Activated naive CD8-positive, alpha-beta T cell treated with anti-CD3 and anti-CD28 coated beads, Interleukin-2, amount 10 ng/mL, durations not matched to agents 7 days and 5 days (primary cell): Measurements from ENCODE around the gene TTLL11. TPM values are rescaled to one million over a fixed set of nuclear protein-coding genes. Genes with fewer than 3 reads are reported as not detected.

Experiments used
- ATAC-seq: fragments of 150-1000 bp; cut with Tn5 transposase; one replicate; pipeline ENCODE4 v1.10.0; 2021; ENCODE audit warnings: low read depth, moderate library complexity
- POLR2A ChIA-PET: fragments of 350-600 bp; sonication (Branson Sonifier 250); formaldehyde crosslinking; loops from one replicate; lab custom pipeline; 2021; ENCODE audit warnings: antibody characterized with exemption; lab: Charles Lee
- DNase-seq: peaks from one replicate; pipeline ENCODE4 v3.0.0; 2021
- H3K27ac Mint-ChIP-seq: one replicate; pipeline ENCODE4 v1.8.0; 2022; ENCODE audit warnings: mild to moderate bottlenecking, mixed read lengths
- H3K27me3 Mint-ChIP-seq: one replicate; pipeline ENCODE4 v1.8.0; 2022; ENCODE audit warnings: mild to moderate bottlenecking, moderate library complexity, mixed read lengths
- H3K36me3 Mint-ChIP-seq: one replicate; pipeline ENCODE4 v1.8.0; 2021; ENCODE audit warnings: mild to moderate bottlenecking, mixed read lengths
- H3K4me1 Mint-ChIP-seq: one replicate; pipeline ENCODE4 v1.8.0; 2021; ENCODE audit warnings: mixed read lengths
- H3K4me3 Mint-ChIP-seq: one replicate; pipeline ENCODE4 v1.8.0; 2022; ENCODE audit warnings: mild to moderate bottlenecking, moderate library complexity, mixed read lengths
- H3K9me3 Mint-ChIP-seq: one replicate; pipeline ENCODE4 v1.8.0; 2021; ENCODE audit warnings: mixed read lengths
- total RNA-seq, 2 experiments: library from RNA; stranded (reverse); gene quantifications; one replicate each; pipeline ENCODE4 v1.2.3, GENCODE V29; 2021

TTLL11 gene
- total RNA-seq, 2 experiments from 2014 or later: 3.9 to 4.1 TPM

DNA sequence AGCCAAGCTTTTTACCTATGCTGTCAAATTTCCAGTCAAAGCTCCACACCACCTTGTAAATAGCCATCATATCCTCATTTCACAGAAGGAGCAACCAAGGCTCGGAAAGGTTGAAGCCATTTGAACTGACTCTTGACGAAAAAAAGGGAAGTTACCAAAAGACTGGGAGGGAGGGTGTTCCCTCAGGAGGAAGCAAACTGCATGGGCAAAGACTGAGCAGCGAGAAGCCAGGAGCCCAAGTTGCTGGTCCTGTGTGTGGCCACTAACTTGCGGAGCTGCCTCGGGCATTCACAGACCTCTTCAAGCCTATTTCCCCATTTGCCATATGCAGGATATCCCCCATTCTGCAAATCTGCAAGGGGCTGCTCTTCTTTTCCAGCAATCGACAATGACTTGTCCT is 37.4 kb downstream of the TTLL11 start:
- no peak overlapping the region for H3K27ac Mint-ChIP-seq
- no peak overlapping the region for H3K4me3 Mint-ChIP-seq
- POLR2A ChIA-PET: no interaction called here
- H3K27me3 Mint-ChIP-seq: peaks cover 4% of the 10 kb centered on the region
- no peaks in the 10 kb centered on the region for H3K36me3 Mint-ChIP-seq
- DNase-seq: no peak
- H3K4me1 Mint-ChIP-seq: peaks cover 7% of the 10 kb centered on the region
- no peaks in the 10 kb centered on the region for H3K9me3 Mint-ChIP-seq
- ATAC-seq: no peak

- H3K4me1 Mint-ChIP-seq: peaks cover 7% of the 10 kb centered on the region
These were observed 39.3 kb downstream of the TTLL11 start for GRCh38 chr9:122053567-122054350.

DNA sequence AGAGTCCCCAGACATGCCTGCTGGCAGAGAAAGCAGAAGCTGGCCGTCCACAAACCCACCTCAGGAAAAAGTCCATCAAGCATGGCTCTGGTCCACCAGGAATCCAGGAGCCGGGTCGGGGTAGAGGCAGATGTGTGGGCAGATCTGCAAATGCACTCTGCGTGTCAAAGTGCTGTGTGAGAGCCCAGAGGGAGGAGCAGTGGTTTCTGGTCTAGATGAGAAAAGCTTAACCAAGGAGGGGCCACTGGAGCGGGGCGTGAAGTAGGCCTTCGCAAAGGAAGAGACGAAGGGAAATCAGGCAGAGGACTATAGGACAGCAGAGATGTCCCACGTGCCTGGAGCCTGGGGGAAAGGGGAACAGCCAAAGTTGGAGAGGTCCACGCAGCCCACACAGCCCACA is 40.0 kb downstream of the TTLL11 start:
- H3K36me3 Mint-ChIP-seq: no peaks in the 10 kb centered on the region
- H3K27ac Mint-ChIP-seq: no peak overlapping the region
- H3K9me3 Mint-ChIP-seq: no peaks in the 10 kb centered on the region
- H3K4me1 Mint-ChIP-seq: peaks cover 7% of the 10 kb centered on the region
- ATAC-seq: no peak
- POLR2A ChIA-PET: interaction anchor here (1.1 kb wide), 1 partner anchor 39 kb away, joined by 3 read pairs; no protein-coding TSS in a partner anchor
- peaks cover 4% of the 10 kb centered on the region for H3K27me3 Mint-ChIP-seq
- no peak overlapping the region for H3K4me3 Mint-ChIP-seq
- DNase-seq: no peak

More at GRCh38 chr9:122053567-122054350, 39.3 kb downstream of the TTLL11 start:
- Mint-ChIP-seq H3K9me3 (no peaks in the 10 kb centered on the region), H3K27ac (no peak overlapping the region), H3K36me3 (no peaks in the 10 kb centered on the region), H3K27me3 (peaks cover 4% of the 10 kb centered on the region), H3K4me3 (no peak overlapping the region)
- DNase-seq (no peak), ATAC-seq (no peak)
- POLR2A ChIA-PET: no interaction called here

DNA sequence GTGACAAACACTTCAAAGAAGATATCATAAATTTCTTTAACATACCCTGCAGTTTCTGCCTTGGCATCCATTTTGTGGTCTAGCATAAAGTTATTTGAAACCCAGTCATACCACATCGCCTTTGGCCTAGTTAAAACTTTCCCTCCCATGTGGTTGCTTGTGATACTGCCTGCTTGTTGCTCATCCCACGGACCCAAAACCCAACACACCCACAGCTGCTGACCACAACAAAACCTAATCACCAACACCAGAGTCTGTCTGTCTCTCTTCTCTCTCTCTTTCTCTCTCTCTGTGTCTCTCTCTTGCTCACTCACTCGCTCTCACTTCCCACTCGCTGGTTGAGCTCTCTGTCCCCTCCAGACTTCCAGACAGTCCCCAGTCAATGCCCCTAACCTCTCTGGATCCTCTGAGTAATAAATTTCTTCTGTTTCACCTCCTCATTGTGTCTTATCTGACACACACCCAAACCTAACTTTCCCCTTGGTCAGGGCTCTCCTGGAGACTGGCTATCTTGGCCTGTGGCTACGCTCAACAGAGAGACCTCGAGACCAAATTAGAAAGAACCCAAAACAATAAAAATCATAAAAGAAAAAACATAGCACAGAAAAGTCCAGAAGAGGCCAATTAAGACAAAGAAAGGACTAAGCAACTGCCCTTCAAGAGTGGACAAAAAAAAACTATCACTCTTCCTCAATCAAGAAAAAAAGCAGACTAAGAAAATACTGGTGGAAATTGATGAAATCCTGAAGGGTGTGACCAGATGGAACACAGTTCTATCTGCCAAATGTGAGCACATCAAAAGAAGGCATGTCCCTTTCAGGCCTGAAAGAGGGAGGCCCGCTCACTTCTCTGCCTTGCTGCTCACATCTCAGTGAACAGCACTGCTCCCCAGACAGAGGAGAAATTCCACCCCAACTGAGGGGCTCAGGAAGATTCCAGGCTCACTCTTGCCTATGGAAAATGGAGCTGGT is 41.5 kb downstream of the TTLL11 start:
- DNase-seq: no peak
- H3K27ac Mint-ChIP-seq: peak overlapping the region; percentile 11

GRCh38 chr9:122050167-122050566 is 42.9 kb downstream of the TTLL11 start:
- H3K36me3 Mint-ChIP-seq: peaks cover 2% of the 10 kb centered on the region
- peaks cover 4% of the 10 kb centered on the region for H3K27me3 Mint-ChIP-seq
- no peaks in the 10 kb centered on the region for H3K9me3 Mint-ChIP-seq
- H3K27ac Mint-ChIP-seq: no peak overlapping the region
- no peak overlapping the region for H3K4me3 Mint-ChIP-seq
- no peak for DNase-seq
- ATAC-seq: no peak
- H3K4me1 Mint-ChIP-seq: peaks cover 7% of the 10 kb centered on the region
- POLR2A ChIA-PET: no interaction called here

More for the DNA sequence above, 41.5 kb downstream of the TTLL11 start:
- peaks cover 4% of the 10 kb centered on the region for H3K27me3 Mint-ChIP-seq
- POLR2A ChIA-PET: no interaction called here
- H3K9me3 Mint-ChIP-seq: no peaks in the 10 kb centered on the region
- H3K4me3 Mint-ChIP-seq: peak overlapping the region; percentile 1
- H3K4me1 Mint-ChIP-seq: peaks cover 7% of the 10 kb centered on the region
- no peak for ATAC-seq
- no peaks in the 10 kb centered on the region for H3K36me3 Mint-ChIP-seq

DNA sequence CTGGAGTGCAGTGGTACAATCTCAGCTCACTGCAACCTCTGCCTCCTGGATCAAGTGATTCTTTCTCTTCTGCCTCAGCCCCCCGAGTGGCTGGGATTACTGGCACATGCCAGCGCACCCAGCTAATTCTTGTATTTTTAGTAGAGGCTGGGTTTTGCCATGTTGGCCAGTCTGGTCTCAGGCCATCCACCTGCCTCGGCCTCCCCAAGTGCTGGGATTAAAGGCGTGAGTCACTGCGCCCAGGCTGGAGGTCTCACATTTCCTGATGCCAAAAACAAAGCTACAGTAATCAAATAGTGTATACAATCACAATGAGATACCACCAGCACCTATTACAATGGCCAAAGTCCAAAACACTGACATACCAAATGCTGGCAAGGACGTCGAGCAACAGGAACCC is 51.1 kb downstream of the TTLL11 start:
- Mint-ChIP-seq H3K9me3 (peaks cover 1% of the 10 kb centered on the region), H3K27ac (no peak overlapping the region), H3K36me3 (peaks cover 6% of the 10 kb centered on the region), H3K4me1 (peaks cover 1% of the 10 kb centered on the region), H3K27me3 (no peaks in the 10 kb centered on the region), H3K4me3 (no peak overlapping the region)
- no peak for DNase-seq
- ATAC-seq: no peak
- POLR2A ChIA-PET: no interaction called here

DNA sequence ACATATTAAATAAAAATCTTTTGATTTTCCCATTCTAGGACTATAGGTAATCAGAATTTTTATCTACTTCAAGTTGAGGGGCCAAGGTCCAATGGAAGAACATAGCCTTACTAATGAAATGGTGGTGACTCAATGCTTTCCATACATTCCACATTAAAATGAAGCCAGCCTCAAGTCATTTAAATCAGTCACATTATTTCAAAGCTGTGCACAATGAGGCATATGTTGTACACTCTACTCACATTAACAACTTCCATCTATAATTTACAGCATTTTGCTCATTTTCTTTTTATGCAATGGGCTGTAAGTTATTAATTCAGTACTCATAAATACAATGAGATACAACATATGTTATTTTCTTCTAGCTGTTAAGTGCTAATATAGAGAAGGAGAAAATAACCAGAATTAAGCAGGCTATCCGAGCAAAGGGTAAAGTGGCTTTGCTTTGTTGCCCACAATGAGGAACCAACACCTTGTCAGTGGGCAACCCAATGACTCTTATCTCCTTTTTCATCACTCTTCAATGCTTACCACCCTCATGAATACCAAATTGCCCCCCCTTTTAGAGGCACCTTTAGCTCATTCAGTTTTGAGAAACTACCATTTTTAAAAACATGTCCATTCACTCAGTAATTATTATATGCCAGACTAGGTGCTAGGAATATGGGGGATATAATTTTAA is 52.4 kb downstream of the TTLL11 start:
- POLR2A ChIA-PET: no interaction called here
- H3K27me3 Mint-ChIP-seq: no peaks in the 10 kb centered on the region

GRCh38 chr9:122039234-122039633 is 53.9 kb downstream of the TTLL11 start:
- ATAC-seq (no peak), DNase-seq (no peak)
- H3K9me3 Mint-ChIP-seq: no peaks in the 10 kb centered on the region
- peaks cover 1% of the 10 kb centered on the region for H3K4me1 Mint-ChIP-seq
- H3K27me3 Mint-ChIP-seq: no peaks in the 10 kb centered on the region
- H3K4me3 Mint-ChIP-seq: no peak overlapping the region
- H3K27ac Mint-ChIP-seq: no peak overlapping the region
- H3K36me3 Mint-ChIP-seq: peaks cover 4% of the 10 kb centered on the region
- POLR2A ChIA-PET: no interaction called here

More for the DNA sequence above, 52.4 kb downstream of the TTLL11 start:
- ATAC-seq (no peak), DNase-seq (no peak)
- H3K9me3 Mint-ChIP-seq: peaks cover 1% of the 10 kb centered on the region
- H3K27ac Mint-ChIP-seq: no peak overlapping the region
- peaks cover 4% of the 10 kb centered on the region for H3K36me3 Mint-ChIP-seq
- H3K4me3 Mint-ChIP-seq: no peak overlapping the region
- H3K4me1 Mint-ChIP-seq: peaks cover 1% of the 10 kb centered on the region

DNA sequence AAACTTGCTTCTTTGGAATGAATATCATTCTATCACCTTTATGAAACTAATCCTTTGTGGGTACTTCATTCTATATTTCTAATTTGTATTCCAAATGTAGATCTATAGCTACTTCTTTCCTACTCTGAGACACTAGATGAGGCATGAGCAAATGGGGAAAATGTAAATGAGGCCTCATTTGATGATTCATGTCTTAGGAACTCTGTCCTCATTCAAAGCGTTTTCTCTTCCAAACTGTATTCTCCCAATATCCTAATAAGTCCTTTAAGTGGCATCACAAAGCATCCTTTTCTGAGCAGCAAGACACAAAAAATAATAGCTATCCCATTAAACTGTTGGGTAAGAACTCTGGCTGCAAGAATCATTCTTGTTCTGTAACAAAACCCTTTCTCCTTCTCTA is 56.1 kb downstream of the TTLL11 start:
- POLR2A ChIA-PET: no interaction called here
- no peaks in the 10 kb centered on the region for H3K36me3 Mint-ChIP-seq
- H3K4me1 Mint-ChIP-seq: peaks cover 1% of the 10 kb centered on the region
- H3K9me3 Mint-ChIP-seq: no peaks in the 10 kb centered on the region
- ATAC-seq: no peak
- no peak overlapping the region for H3K4me3 Mint-ChIP-seq
- no peak for DNase-seq
- no peaks in the 10 kb centered on the region for H3K27me3 Mint-ChIP-seq
- no peak overlapping the region for H3K27ac Mint-ChIP-seq

DNA sequence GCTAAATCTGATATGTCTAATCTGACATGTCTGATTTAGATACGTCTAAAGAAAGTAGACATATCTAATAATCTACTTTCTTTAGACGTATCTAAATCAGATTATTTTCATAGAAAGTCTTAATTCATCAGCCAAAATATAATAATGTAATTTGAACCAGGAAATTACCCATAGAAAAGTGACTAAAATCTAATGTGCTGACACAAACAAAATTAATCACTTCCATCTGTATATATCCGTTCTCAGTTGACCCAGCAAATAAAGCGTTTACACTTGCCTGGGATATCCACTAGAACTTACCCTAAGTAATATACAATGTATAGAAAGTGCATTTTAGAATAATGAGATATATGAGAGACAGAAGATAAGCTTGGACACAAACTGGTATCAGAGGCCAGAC is 56.7 kb downstream of the TTLL11 start:
- H3K4me3 Mint-ChIP-seq: no peak overlapping the region
- H3K27ac Mint-ChIP-seq: no peak overlapping the region
- no peaks in the 10 kb centered on the region for H3K9me3 Mint-ChIP-seq
- POLR2A ChIA-PET: no interaction called here
- DNase-seq: no peak
- H3K27me3 Mint-ChIP-seq: no peaks in the 10 kb centered on the region
- peaks cover 1% of the 10 kb centered on the region for H3K4me1 Mint-ChIP-seq
- ATAC-seq: no peak
- H3K36me3 Mint-ChIP-seq: no peaks in the 10 kb centered on the region

GRCh38 chr9:122033775-122034373 is 59.2 kb downstream of the TTLL11 start:
- no peaks in the 10 kb centered on the region for H3K27me3 Mint-ChIP-seq
- no peaks in the 10 kb centered on the region for H3K4me1 Mint-ChIP-seq
- H3K36me3 Mint-ChIP-seq: no peaks in the 10 kb centered on the region
- H3K27ac Mint-ChIP-seq: no peak overlapping the region
- no peak for ATAC-seq
- no peak for DNase-seq
- POLR2A ChIA-PET: no interaction called here
- no peak overlapping the region for H3K4me3 Mint-ChIP-seq
- no peaks in the 10 kb centered on the region for H3K9me3 Mint-ChIP-seq

DNA sequence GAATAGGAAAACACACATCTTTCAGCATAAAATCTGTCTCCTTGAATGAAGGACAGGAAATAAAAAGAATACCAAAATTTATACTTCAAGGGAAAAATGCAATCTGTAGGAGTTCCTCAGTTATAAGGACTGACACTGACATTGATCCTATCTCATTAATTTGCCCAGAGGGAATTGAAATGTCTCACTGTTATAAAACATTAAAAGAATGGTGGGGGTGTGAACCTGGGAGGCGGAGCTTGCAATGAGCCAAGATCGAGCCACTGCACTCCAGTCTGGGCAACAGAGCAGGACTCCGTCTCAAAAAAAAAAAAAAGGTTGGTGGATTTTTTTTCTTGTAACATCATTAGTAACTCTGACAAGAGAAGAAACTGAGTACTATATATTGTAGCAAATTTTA is 60.8 kb downstream of the TTLL11 start:
- POLR2A ChIA-PET: no interaction called here
- Mint-ChIP-seq H3K9me3 (no peaks in the 10 kb centered on the region), H3K27ac (no peak overlapping the region), H3K27me3 (no peaks in the 10 kb centered on the region), H3K4me1 (no peaks in the 10 kb centered on the region), H3K36me3 (no peaks in the 10 kb centered on the region), H3K4me3 (no peak overlapping the region)
- ATAC-seq: no peak
- no peak for DNase-seq

DNA sequence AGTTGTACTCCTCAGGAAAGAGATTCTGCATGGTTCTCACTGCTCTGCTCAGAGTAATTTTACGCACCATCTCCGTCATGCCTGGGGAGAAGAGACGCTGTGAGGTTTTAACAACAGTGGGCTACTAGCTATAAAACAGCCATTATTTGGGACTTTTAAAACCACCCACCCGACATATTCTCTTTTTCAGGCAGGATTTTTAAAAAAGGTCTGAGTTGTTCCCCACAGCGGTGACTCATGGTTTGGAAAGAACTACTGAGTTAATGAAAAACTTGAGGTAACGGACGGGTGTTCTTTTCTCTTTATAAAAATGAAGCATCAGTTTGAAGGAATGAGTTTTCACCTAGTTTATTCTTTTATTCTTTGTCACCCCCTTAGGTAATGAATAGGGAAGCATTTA is 61.3 kb downstream of the TTLL11 start:
- ATAC-seq: no peak
- Mint-ChIP-seq H3K4me3 (no peak overlapping the region), H3K27ac (no peak overlapping the region), H3K4me1 (peaks cover 5% of the 10 kb centered on the region), H3K9me3 (no peaks in the 10 kb centered on the region), H3K27me3 (no peaks in the 10 kb centered on the region), H3K36me3 (no peaks in the 10 kb centered on the region)
- no peak for DNase-seq
- POLR2A ChIA-PET: no interaction called here
